Mucosa of descending colon (tissue), 3 donors: ENCODE measurements around the gene NMNAT2. TPM values are rescaled to one million over a fixed set of nuclear protein-coding genes. Genes with fewer than 3 reads are reported as not detected.

ENCODE experiments used
- ATAC-seq: fragments of 200-7000 bp; cut with Tn5 transposase; one replicate; pipeline ENCODE4 v1.9.1; 2020; ENCODE audit warnings: mild to moderate bottlenecking, moderate library complexity
- DNase-seq, 3 donors: peaks; one replicate each; pipeline ENCODE4 v3.0.0-alpha.2; 2020
- H3K36me3 ChIP-seq: fragments of 200-600 bp; one replicate; pipeline ENCODE4 v1.8.0; 2021; ENCODE audit warnings: low read depth, mild to moderate bottlenecking
- H3K4me1 ChIP-seq: fragments of 200-600 bp; one replicate; pipeline ENCODE4 v1.8.0; 2021; ENCODE audit warnings: low read depth, mild to moderate bottlenecking
- H3K4me3 ChIP-seq: fragments of 200-600 bp; one replicate; pipeline ENCODE4 v1.8.0; 2021; ENCODE audit warnings: mild to moderate bottlenecking
- H3K9me3 ChIP-seq: fragments of 200-600 bp; one replicate; pipeline ENCODE4 v1.8.0; 2021; ENCODE audit warnings: mild to moderate bottlenecking
- CTCF ChIP-seq: fragments of 200-600 bp; IDR thresholded peaks from one replicate; pipeline ENCODE4 v1.8.0; 2022; ENCODE audit warnings: antibody characterized with exemption, mild to moderate bottlenecking
- intact Hi-C, 2 donors: fragments of 100-400 bp; cut with DNase I in 1 of 2; cut with micrococcal nuclease in 1 of 2; formaldehyde crosslinking; loops; one replicate each; pipeline versions ENCODE4 v1.11.0 to v1.11.1; 2022; cut with DNase I, micrococcal nuclease
- total RNA-seq, 3 donors: library from RNA; stranded (reverse); fragmentation: NEBNext Ultra II Directional in 2 of 3; extraction: Animal tissue kit (Norgen Biotek cat#: 25700) in 2 of 3; gene quantifications; one replicate each; pipeline versions ENCODE4 v1.2.1 to v1.2.4, GENCODE V29; 2021 to 2023
- donor health status: DM: no; HTN: no; CAD: no; lungs with moderate emphysema.
- donor health status: DM: no; HTN: no; CAD: no.
- donor health status: DM: no; HTN: yes; CAD: no.

Gene NMNAT2
- total RNA-seq, 3 donors from 2014 or later = 0.29 to 3.6 (median 0.87) TPM

- intact Hi-C loops = loop anchor here in 1 of 2 donors (5.0 kb wide), 1 partner anchor 260 kb away; no protein-coding TSS in a partner anchor
- ATAC-seq = no peak
Measured at GRCh38 chr1:183282101-183282855, 135.9 kb downstream of the NMNAT2 start.

DNA sequence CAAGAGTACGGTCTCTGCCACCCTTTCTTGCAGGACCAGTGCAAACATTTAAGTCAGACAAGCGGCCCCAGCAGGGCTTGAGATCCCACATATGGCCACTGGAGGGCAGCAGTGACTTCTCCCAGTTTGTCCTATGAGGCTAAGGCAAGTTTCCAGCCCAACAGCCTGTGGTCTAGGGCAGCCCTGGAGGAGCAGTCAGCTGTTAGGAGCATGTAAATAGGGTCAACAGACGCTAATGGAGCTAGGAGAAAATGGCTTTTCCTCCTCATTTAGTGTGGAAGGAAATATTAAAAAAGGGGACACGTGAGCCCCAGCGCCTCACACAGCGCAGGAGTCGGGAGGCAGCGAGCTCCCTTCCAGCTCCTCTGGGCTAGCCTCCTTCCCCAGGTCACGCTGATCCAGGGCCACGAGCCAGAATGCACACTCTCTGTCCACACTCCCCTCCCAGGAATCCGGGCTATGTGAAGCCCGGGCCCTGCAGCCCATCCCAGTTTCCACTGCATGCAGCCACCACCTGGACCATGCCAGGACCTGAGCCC lies 136.6 kb downstream of the NMNAT2 start:
- DNase-seq (peak; percentile 81 to 93 (median 88)), ATAC-seq (peak; percentile 93)
- TF ChIP-seq CTCF = peak; percentile 90
- intact Hi-C loops = loop anchor here in 1 of 2 donors (5.0 kb wide), 1 partner anchor 261 kb away; no protein-coding TSS in a partner anchor
- no peaks in the 10 kb centered on the region for H3K9me3 ChIP-seq
- no peak overlapping the region for H3K4me3 ChIP-seq
- H3K4me1 ChIP-seq = no peaks in the 10 kb centered on the region
- no peaks in the 10 kb centered on the region for H3K36me3 ChIP-seq

More at GRCh38 chr1:183282101-183282855, 135.9 kb downstream of the NMNAT2 start:
- no peak for TF ChIP-seq CTCF
- no peak for DNase-seq
- no peaks in the 10 kb centered on the region for H3K4me1 ChIP-seq
- no peak overlapping the region for H3K4me3 ChIP-seq
- H3K36me3 ChIP-seq = no peaks in the 10 kb centered on the region
- no peaks in the 10 kb centered on the region for H3K9me3 ChIP-seq

DNA sequence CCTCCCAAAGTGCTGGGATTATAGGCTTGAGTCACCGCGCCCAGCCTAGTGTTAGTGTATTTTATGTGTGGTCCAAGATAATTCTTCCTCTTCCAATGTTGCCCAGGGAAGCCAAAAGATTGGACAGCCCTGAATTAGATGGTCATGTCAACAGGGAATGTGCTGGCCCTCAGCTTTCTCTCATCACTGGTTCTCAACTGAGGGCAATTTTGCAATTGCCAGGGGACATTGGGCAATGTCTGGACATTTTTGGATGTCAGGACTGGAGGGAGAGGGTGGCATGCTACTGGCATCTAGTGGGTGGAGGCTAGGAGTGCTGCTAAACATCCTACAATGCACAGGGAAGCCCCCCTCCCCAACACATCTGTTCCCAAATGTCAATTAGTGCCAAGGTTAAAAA lies 137.1 kb downstream of the NMNAT2 start:
- no peak overlapping the region for H3K4me3 ChIP-seq
- DNase-seq (no peak), ATAC-seq (no peak)
- H3K36me3 ChIP-seq = no peaks in the 10 kb centered on the region
- no peaks in the 10 kb centered on the region for H3K9me3 ChIP-seq
- intact Hi-C loops = loop anchor here in 1 of 2 donors (5.0 kb wide), 1 partner anchor 261 kb away; no protein-coding TSS in a partner anchor
- no peak for TF ChIP-seq CTCF
- no peaks in the 10 kb centered on the region for H3K4me1 ChIP-seq

DNA sequence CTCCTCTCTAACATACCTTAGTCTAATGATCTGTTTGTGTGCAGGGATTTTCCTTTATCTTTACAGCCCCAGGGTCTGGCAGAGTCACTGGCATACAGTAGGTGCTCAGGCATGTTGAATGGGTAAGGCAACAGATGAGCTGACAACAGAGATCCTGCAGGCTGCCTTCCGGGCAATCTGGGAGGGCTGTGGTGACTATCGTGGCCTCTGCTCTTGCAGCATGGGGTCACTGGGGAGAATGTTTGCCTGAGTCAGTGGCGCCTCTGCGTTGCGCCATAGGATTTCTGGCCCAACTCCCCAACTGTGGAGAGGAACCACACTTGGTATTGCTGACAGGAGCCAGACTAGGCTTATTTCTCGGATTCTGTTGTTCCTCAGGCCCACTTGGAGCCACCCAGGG lies 138.3 kb downstream of the NMNAT2 start:
- H3K9me3 ChIP-seq = no peaks in the 10 kb centered on the region
- ATAC-seq (peak; percentile 34), DNase-seq (peak in 1 of 3 donors; percentile 68)
- no peak overlapping the region for H3K4me3 ChIP-seq
- no peaks in the 10 kb centered on the region for H3K36me3 ChIP-seq
- intact Hi-C loops = loop anchor here in 1 of 2 donors (5.0 kb wide), 1 partner anchor 262 kb away; no protein-coding TSS in a partner anchor
- TF ChIP-seq CTCF = no peak
- no peaks in the 10 kb centered on the region for H3K4me1 ChIP-seq

GRCh38 chr1:183278739-183279591 lies 139.2 kb downstream of the NMNAT2 start:
- intact Hi-C loops = no loop called here
- no peak for TF ChIP-seq CTCF
- no peaks in the 10 kb centered on the region for H3K36me3 ChIP-seq
- no peak overlapping the region for H3K4me3 ChIP-seq
- ATAC-seq (no peak), DNase-seq (no peak)
- no peaks in the 10 kb centered on the region for H3K4me1 ChIP-seq
- H3K9me3 ChIP-seq = no peaks in the 10 kb centered on the region
